GM18867 (cell line): ENCODE results near the gene SSH2.

ENCODE experiments used
- ATAC-seq: cut with Tn5 transposase; IDR thresholded peaks from one replicate; pipeline ENCODE4 v1.9.1; 2021; ENCODE audit warnings: mild to moderate bottlenecking, moderate library complexity; ENCODE audit not compliant: unreplicated experiment

The SSH2 gene

DNA sequence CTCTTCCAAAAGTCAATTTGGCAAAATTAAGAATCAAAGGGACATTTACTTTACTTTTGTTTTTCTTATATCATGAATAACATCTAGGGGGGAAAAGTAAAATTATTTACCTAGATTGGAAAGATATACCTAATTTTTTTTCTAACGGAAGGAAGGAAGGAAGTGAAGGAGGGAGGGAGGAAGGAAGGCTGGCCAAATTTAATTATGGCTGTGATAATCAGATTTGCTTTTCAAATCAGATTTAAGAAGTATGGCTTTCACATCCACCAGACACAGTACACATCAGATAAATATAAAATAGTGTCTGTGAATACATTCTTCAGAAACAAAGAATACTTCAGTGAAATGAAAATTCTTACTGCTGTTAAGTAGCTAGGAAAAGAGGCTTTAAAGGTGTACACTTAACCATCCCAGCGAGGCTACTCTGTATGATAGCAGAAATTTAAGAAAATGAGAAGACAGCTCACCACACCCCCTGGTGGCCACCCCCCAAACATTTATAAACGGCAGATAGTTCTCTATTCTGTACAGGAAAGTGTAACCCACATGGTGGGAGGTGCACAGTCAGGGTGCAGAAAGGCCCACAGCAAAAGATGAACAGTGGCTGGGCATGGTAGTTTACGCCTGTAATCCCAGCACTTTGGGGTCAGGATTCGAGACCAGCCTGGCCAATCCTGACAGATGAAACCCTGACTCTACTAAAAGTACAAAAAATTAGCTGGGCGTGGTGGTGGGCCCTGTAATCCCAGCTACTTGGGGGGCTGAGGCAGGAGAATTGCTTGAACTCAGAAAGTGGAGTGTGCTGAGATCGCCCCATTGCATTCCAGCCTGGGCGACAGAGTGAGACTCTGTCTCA, 150.8 kb downstream of the SSH2 start:
- ATAC-seq = peak; percentile 62

DNA sequence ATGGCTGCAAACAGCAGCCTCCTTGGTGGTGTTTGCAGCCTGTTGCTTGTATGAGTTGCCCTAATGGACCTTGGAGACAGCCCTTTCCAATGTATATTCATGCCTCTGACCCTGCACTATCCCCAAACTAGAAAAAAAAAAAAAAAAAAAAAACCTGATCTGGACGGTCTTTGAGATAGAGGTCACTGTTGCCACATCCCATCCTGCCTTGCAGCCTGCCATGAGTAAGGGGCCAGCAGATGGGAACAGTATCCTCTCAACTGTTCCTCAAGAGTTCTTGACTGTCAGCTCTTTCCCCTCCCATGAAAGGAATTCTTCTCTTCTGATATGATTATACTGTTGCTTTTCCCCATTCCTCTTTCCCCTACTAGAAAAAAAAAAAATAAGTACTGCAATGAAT, 152.4 kb downstream of the SSH2 start:
- no peak for ATAC-seq

DNA sequence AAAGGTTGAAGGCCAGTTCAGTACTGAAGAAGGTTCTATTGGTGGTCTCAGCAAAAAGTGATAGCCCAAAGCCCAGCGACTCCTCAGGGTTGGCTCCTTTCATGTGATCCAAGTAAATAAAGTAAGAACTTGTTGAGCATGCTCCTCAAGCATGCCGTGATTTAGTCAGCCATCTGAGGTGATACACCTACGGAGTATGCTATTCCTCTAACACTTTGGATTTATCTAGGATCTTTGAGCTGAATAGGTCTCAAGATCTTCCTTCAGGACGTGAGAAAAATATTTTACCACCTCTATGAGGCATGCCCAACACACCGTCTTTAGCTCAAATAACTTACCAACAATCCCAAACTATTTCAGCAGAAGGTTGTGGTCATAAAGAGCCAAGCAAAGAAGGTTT, 154.0 kb downstream of the SSH2 start:
- ATAC-seq = no peak

DNA sequence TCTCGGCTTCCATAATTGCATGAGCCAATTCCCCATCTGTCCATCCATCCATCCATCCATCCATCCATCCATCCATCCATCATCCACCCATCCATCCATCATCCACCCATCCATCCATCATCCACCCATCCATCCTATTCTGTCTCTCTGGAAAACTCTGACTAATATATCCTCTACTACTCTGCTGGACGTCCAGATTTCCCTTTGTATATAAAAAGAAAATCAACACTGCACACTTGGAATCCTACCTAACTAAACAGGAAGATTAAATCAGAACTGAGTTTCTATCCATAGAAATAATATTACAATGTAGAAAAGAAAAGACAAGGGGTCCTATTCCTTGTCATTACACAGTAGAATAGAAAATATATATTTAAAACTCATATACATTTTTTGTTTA, 157.0 kb downstream of the SSH2 start:
- ATAC-seq = no peak

DNA sequence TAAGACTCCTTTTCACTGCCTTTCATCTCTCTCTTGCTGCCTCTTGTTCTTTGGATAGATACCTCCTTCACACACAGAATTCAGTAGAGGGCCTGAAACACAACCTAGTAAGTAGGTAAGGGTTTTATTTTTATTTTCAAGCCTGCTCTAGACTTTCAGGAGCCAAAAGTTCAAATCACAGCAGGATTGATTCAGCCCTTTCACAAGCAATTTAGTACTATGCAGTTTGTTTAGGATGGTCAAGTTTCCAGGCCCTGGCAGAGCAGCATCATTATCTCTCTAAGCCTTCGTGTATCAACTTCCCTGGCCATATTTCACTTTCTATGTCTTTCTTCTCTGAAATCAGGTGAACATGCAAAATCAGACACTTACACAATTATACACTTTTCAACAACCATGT, 158.5 kb downstream of the SSH2 start:
- no peak for ATAC-seq

DNA sequence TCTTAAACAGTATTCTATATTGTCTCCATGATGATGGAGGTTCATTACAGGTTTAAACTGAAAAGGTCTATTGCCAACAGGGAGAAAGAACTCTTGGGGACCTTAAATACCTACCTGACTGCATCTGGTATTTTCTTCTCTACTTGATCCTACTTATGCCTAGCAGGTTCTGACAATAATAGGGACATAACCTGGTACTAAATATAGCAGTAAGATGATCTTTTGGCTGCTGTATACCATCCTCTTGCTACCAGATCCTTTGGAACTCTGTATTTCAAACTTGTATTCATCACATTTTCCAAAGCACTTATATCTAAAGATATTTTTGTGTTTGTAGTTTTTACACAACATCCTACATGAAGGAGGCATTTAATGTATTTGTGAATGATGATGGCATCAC, 160.8 kb downstream of the SSH2 start:
- ATAC-seq = no peak

DNA sequence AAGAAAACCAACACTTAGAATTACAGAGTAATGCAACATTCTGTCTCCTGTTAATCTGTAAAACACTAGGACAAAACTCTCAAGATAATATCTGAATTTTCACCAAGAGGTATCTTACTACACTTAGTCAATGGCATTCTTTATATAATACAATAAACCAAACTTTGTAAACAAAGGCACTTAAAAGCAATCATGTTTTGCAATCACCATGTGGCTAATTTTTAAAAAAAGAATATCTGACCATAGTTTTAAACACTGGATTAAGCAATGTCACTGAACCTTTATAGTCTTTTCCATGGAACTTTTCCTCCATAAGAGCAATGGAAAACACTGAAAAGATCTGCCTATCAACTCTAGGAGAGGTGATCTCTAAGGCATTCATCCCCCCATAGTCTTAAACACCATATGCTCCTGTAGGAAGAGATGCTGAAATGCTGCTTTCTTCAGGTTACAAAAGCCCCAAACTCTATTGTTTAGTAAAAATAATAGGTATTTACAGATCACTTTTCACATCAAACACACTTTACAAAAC, 163.2 kb downstream of the SSH2 start:
- ATAC-seq = no peak

DNA sequence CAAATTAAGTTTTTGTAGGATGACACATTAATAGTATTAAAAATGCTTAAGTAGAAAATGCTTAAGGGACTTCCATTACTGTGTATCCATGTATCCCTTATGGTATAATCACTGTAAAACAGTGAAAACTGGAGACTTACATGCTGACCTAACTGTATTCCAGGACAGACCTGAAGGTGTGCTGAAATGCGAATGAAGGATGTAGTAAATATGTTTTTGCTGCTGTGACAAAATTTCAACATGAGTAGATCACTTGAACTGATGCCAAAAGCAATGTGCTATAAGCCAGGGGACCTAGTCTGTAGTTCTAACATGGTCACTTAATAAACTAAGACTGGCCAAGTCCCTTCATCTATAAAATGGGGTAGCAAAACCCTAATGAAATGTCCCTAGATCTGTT, 165.3 kb downstream of the SSH2 start:
- ATAC-seq = no peak

DNA sequence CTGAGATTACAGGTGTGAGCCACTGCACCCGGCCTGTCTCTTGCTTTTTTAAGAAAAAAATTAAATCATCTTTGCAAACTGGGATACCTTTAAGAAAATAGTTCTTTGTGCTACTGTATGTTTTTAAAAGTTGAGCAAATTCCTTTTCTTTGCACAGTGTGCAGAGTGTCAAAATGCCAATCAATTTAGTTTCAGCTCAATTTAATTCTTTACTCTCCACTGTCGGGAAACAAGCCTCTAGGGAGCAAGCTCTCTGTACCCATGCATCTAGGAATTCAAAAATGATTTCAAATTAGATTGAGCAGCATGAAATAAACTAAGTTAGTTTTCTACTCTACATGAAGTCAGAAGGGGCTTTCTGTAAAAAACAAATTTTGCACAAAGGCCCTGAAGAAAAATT, 165.8 kb downstream of the SSH2 start:
- ATAC-seq = no peak

DNA sequence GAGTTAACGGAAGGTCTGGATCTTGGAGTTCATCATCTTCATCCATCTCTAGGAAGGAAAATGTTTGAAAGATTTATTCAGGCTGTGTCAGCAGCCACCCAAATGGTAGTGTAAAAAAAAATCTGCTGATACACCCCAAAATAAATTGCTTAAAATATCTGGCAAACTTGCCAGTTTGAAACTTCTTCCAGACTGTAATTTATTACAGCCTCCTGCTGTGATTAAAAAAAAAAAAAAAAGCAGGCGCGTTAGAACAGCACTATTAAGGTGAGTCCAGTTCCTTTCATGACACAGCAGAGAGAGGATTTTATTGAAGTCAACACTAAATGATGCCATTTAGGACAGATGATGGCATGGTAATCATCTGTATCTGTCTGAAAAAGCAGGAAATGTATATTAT, 166.8 kb downstream of the SSH2 start:
- no peak for ATAC-seq

DNA sequence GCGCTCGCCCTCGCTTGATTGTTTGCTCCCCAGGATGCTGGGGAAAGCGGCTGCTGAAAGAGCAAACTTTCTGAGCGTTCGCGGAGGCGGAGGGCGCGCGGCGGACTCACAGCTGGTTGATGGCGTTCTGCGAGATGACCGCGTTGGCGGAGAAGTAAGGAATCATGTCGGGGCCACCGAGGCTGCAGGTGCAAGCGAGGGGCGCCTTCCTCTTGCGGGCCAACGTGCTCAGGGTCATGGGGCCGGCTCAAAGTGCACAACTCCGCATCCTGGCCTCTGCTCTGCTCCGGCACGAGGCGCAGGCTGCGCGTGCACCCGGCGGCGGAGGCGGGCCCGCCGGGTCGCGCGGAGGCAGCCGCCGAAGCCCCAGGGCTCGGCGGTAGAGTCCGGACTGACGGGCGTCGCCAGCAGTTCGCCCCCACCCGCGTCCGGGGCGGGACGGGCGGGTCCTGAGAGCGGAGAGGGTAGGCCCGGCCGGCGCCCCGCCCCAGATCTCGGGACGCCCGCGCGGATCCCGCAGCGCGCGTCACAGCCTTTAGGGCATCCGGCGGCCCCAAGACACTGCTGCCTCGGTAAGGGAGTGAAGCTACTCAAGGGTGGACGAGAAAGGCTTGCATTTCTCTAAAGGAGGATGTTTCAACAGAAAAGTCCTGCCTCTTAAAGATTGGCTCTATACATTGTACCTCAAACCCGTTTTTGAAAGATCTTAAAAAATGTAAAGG, 168.8 kb downstream of the SSH2 start:
- ATAC-seq = peak; percentile 85

DNA sequence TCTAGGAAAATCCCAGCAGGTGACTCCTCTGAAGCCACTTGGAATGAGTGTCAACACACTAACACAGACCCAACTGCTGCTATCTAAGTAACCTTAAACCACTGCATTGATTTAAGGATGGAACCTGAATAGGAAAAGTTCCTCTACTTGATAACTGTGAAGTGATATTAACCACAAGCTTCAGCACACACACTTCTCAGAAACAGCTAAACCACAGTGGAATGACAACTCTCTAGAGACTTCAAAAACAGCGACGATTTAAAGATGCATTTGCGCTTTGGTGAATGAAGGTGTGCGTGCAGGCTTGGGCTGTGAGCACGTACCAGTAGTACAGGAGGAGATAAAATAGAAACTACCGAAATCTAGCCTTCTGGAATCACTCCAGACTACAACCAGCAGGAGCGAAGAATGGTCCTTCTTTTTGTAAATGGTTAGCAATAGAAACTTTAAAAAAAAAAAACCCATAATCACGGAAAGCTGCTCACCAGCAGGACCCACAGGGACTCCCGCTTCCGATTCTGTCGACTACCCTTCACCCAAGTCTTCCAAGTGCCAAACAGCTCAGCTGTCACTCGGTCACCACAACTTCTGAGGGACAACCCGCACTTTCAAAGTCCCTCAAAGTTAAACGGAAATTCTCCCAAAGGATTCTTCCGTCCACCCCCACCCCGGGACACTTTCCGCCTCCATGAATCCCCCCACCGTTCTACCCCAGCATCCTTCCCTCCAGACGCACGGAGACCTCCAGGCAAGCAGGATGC, 169.6 kb downstream of the SSH2 start:
- peak; percentile 39 for ATAC-seq

DNA sequence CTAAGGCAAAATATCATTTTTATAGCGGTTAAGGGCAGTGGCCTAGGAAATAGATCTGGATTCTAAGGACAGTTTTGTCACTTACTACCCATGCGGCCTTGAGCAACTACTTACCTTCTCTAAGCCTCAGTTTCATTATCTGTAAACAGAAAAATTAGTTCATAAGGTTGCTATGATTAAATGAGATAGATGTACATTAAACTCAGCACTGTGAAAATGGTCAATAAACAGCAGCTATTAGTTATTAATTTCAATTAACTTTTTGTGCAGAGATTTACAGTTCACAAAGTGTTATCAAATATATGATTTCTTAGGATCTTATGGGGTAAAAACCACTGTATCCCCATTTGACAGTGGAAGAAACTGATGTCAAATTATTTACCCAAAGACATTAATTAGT, 171.8 kb downstream of the SSH2 start:
- ATAC-seq = no peak

DNA sequence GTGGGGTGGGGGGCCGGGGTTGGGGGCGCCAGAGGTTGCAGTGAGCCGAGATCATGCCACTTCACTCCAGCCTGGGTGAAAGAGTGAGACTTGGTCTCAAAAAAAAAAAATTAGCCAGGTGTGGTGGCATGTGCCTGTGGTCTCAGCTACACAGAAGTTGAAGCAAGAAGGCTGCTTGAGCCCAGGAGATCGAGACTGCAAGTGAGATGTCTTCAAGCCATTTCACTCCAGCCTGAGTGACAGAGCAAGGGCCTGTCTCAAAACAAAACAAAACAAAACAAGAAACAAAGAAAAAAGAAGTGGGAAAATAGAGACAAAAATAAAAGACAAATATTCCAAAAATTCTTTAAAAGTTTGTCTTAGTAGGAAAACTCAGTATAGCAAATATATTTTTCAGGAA, 172.2 kb downstream of the SSH2 start:
- ATAC-seq = no peak

DNA sequence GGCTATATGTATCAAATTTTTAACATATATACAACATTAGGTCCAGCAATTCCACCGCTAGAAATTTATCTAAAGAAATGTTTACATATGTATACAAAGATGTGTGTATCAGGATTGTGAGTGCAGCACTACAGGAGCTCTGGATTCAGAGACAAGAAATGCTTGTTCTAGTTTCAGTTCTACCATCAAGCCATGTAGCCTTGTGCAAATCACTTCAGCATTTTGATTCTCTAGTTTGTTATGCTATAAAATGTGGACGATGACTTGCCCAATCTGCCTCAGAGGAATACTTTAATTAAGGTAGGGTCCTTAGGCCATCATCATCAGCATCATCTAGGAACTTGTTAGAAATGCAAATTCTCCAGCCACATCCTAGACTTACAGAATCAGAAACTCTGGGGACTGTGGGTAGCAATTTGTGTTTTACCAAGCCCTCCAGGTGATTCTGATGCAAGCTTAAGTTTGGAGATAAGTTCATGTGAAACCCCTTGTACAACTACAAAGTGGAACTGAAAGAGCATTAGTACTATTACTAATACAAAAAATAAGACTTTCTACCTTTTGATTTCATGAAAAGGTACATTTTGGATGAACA, 176.1 kb downstream of the SSH2 start:
- peak; percentile 62 for ATAC-seq

DNA sequence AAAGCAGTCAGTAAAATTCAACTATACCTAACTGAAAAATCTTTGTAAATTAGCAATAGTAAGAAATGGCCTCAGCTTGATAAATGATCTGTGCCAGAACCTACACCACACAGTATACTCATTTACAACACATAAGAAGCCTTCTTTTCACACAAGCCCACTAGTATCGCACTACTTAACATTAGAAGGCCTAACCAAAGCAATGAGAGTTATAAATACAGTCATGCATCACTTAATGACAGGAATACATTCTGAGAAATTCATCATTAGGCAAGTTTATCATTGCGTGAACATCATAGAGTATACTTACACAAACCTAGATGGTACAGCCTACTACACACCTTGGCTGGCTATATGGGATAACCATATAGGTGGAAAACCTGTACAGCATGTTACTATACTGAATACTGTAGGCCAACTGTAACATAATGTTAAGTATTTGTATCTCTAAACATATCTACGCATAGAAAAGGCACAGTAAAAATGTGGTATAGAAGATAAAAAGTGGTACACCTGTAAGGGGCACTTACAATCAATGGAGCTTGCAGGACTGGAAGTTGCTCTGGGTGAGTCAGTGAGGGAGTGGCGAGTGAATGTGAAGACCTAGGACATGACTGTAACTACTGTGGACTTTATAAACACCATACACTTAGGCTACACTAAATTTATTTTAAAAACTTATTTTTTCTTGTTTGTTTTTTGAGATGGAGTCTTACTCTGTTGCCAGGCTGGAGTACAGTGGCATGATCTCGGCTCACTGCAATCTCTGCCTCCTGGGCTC, 180.8 kb downstream of the SSH2 start:
- no peak for ATAC-seq

DNA sequence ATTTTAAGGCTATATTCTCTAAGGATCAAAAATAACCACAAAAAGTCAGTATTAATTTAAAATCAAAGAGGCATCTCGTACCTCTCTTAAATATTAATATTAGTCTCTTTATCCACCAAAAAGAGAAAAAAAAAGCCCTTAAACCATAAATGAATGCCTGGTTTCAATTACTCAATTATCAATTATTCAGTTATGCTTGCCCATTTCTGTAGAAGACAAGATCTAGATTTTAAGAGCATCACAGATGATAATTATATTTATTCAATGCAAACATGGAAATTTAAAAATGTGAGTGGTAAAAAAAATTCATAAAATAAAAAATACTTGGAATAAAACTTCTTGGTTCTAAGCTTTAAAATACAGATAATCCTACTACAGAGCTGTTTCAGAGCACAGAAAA, 181.6 kb downstream of the SSH2 start:
- no peak for ATAC-seq

DNA sequence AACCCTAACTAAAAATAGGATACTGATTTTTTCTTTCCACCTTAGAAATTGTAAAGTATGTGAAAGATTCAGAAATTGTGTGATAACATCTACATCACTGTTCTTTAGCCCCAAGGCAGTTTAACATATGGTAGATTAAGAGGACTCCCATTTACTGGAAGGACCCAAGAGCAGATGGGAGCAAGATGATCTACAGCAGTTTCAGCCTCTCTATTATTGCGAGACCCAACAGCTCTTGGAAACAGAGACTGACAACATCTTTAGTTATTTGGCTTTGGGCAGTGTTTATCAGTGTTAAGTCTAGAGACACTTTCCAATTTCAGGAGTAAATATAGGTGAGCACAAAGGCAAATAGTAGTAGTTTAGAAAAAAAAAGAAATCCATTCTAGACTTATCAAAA, 182.4 kb downstream of the SSH2 start:
- no peak for ATAC-seq

DNA sequence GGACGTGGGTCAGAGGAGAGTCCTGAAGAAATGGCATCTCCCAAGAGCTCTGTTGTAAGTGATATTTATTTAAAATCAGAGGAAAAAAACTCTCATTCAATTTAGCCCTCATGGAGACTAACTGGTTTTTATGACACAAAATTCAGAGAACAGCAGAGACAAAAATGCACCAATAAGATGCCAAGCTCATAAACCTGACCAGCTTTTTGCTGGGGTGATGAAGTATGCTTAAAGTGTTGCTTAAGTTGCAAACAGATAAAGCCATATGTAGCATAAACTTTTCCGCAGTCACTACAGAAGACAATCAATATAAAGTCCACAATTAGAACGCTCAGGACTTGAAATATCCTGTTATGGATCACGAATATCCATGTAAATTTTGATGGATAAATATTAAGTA, 183.4 kb downstream of the SSH2 start:
- no peak for ATAC-seq

DNA sequence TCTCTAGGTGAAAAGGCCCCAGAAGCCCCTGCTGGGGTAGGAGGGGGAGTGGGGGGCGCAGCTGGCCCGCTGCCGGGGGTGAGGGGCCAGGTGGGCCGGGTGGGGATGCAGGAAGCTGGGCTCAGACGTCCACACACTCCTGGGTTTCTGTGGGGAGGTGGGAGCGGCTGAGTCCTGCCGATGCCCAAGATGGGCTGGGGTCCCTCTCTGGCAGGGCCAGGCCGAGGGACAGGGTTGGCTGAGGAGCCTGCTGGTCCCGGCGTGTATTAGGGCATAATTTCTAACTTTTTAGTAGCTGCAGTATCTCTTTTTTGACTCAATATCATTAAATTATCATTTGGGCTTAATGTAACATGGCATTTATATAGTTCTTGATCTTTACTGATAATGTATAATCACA, 185.9 kb downstream of the SSH2 start:
- ATAC-seq = no peak

DNA sequence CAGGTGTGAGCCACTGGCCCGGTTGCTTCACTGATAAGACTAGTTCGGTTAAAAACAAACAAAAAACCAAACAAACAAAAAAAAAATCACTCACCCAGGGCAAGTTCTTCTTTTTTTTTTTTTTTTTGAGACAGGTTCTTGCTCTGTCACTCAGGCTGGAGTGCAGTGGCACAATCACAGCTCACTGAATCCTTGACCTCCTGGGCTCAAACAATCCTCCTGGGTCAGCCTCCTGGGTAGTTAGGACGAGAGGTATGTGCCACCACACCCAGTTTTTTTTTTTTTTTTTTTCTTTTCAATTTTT, 187.9 kb downstream of the SSH2 start:
- ATAC-seq = no peak
